Neural cell (in vitro differentiated cells): Measurements from ENCODE around the gene TRAM2. TPM values are rescaled to one million over a fixed set of nuclear protein-coding genes. Genes with fewer than 3 reads are reported as not detected.
A peak's percentile ranks its signal among the peaks of the same experiment; 100 is the strongest.

Source experiments
- H2AFZ ChIP-seq: fragments of 200-600, 300-800 bp; sonication (generic), shearing (Covaris generic); 2 replicates; pipeline ENCODE4 v1.6.0; 2014; ENCODE audit warnings: low read depth, mild to moderate bottlenecking, antibody characterized with exemption, low read length, moderate library complexity
- H3F3A ChIP-seq: fragments of 200-600 bp; shearing (Covaris generic); 2 replicates; pipeline ENCODE4 v1.6.1; 2016; ENCODE audit warnings: mild to moderate bottlenecking, moderate library complexity, mixed read lengths, antibody characterized with exemption, low read length; ENCODE audit not compliant: insufficient read depth, poor library complexity, severe bottlenecking
- H3K27ac ChIP-seq: fragments of 200-600, 300-800 bp; sonication (generic), shearing (Covaris generic); 2 replicates; pipeline ENCODE4 v1.5.1; 2014; ENCODE audit warnings: mild to moderate bottlenecking, low read length, moderate library complexity
- H3K27me3 ChIP-seq: fragments of 300-800, 200-600 bp; sonication (generic), shearing (Covaris generic); 2 replicates; pipeline ENCODE4 v1.6.0; 2014; ENCODE audit warnings: mild to moderate bottlenecking, low read depth, low read length, moderate library complexity; ENCODE audit not compliant: insufficient read depth
- H3K36me3 ChIP-seq: fragments of 300-800, 200-600 bp; sonication (generic), shearing (Covaris generic); 2 replicates; pipeline ENCODE4 v1.5.1; 2014; ENCODE audit warnings: mild to moderate bottlenecking, antibody characterized with exemption, low read length, moderate library complexity; ENCODE audit not compliant: insufficient read depth
- H3K4me2 ChIP-seq: fragments of 300-800, 200-600 bp; sonication (generic), shearing (Covaris generic); 2 replicates; pipeline ENCODE4 v1.6.0; 2014; ENCODE audit warnings: mild to moderate bottlenecking, low read length
- H3K4me3 ChIP-seq: fragments of 300-800, 200-600 bp; sonication (generic), shearing (Covaris generic); 2 replicates; pipeline ENCODE4 v1.5.1; 2014; ENCODE audit warnings: mild to moderate bottlenecking, low read length, moderate library complexity
- H3K79me2 ChIP-seq: fragments of 200-600 bp; shearing (Covaris generic); replicated peaks from 2 replicates; pipeline ENCODE4 v1.6.0; 2014; ENCODE audit warnings: mild to moderate bottlenecking, low read length, moderate library complexity; ENCODE audit not compliant: insufficient read depth
- H3K9ac ChIP-seq: fragments of 300-800, 200-600 bp; sonication (generic), shearing (Covaris generic); 2 replicates; pipeline ENCODE4 v1.6.1; 2016; ENCODE audit warnings: mild to moderate bottlenecking, low read length, mixed read lengths
- H3K9me2 ChIP-seq: fragments of 200-600 bp; shearing (Covaris generic); 2 replicates; pipeline ENCODE4 v1.6.1; 2016; ENCODE audit warnings: mild to moderate bottlenecking, low read length, mixed read lengths; ENCODE audit not compliant: insufficient read depth
- H3K9me3 ChIP-seq: fragments of 200-600, 300-800 bp; sonication (generic), shearing (Covaris generic); 2 replicates; pipeline ENCODE4 v1.6.1; 2016; ENCODE audit warnings: mild to moderate bottlenecking, mixed run types, low read length, moderate library complexity, mixed read lengths
- H4K20me1 ChIP-seq: fragments of 200-600 bp; shearing (Covaris generic); 2 replicates; pipeline ENCODE4 v1.6.1; 2016; ENCODE audit warnings: mild to moderate bottlenecking, mixed run types; ENCODE audit not compliant: insufficient read depth
- EP300 ChIP-seq: fragments of 450-650 bp; conservative IDR thresholded peaks from 2 replicates; pipeline ENCODE4 v1.6.1; 2014; ENCODE audit warnings: antibody characterized with exemption, mild to moderate bottlenecking, moderate library complexity; ENCODE audit not compliant: poor library complexity, severe bottlenecking
- EZH2 ChIP-seq: fragments of 200-600, 300-800 bp; shearing (Covaris generic), sonication (generic); IDR thresholded peaks from 2 replicates; pipeline ENCODE4 v1.6.1; 2014; ENCODE audit warnings: antibody characterized with exemption, low read length, borderline replicate concordance, mild to moderate bottlenecking; ENCODE audit not compliant: insufficient read depth, poor library complexity, severe bottlenecking
- MXI1 ChIP-seq: fragments of 450-650 bp; conservative IDR thresholded peaks from 2 replicates; pipeline ENCODE4 v1.6.1; 2014; ENCODE audit warnings: antibody characterized with exemption, mild to moderate bottlenecking; ENCODE audit not compliant: poor library complexity, severe bottlenecking
- POLR2AphosphoS5 ChIP-seq: IDR thresholded peaks from 2 replicates; pipeline ENCODE4 v1.6.1; 2012
- RAD21 ChIP-seq: fragments of 450-650 bp; conservative IDR thresholded peaks from 2 replicates; pipeline ENCODE4 v1.6.1; 2014; ENCODE audit warnings: antibody characterized with exemption, mild to moderate bottlenecking, moderate library complexity
- SMC3 ChIP-seq: fragments of 450-650 bp; conservative IDR thresholded peaks from 2 replicates; pipeline ENCODE4 v1.6.1; 2014; ENCODE audit warnings: antibody characterized with exemption, mild to moderate bottlenecking, moderate library complexity; ENCODE audit not compliant: poor library complexity
- TAF1 ChIP-seq: IDR thresholded peaks from 2 replicates; pipeline ENCODE4 v1.6.1; 2012; ENCODE audit warnings: low read depth
- polyA plus RNA-seq: library from polyadenylated mRNA; depleted of rRNA; stranded (reverse); fragments of >200 nt; gene quantifications from 2 replicates; pipeline ENCODE4 v1.2.3, GENCODE V29; 2014
- TF ChIP-seq, protein P1 (sequence below): IDR thresholded peaks from 2 replicates; pipeline ENCODE4 v1.6.1; 2012; ENCODE audit warnings: borderline replicate concordance
- TF ChIP-seq, protein P2 (sequence below): fragments of 450-650 bp; IDR thresholded peaks from 2 replicates; pipeline ENCODE4 v1.5.1; 2014; ENCODE audit warnings: antibody characterized with exemption, mild to moderate bottlenecking, moderate library complexity; ENCODE audit not compliant: poor library complexity, severe bottlenecking

Gene TRAM2
- polyA plus RNA-seq, 1 donor from 2014 or later, result 0.41 TPM

DNA sequence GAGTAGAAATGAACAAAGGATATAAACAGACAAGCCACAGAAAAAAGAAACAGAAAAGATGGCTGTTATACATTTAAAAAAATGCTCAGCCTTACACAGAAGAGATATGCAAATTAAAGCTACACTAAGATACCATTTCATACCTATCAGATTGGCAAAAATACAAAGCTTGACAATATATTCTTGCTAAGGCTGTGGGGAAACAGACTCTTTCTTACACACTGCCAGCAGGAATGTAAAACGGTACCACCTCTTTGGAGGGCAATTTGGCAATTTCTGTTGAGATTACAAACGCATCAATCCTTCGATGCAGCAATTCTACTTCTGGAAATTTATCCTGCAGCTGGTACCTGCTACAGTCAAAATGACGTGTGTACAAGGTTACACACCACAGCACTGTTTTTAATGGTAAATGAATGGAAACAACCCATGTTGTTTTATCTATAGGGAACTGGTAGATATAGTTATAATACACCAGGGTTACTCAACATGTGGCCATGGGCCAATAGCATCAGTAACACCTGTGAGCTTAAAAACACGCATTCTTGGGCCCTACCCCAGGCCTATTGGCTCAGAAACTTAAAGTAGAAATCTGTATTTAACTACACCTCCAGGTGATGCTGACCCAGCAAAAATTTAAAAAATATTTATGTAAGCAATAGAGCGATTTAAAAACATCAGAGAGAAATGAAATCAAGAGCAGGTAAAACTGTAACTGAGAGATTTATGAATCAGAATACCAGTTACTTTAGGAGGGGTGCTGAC lies 53.3 kb downstream of the TRAM2 start:
- Histone ChIP-seq H3K4me2 (no peak overlapping the region), H3K9me2 (no peaks in the 10 kb centered on the region), H3K36me3 (no peaks in the 10 kb centered on the region), H3K27ac (no peak overlapping the region), H3K9me3 (no peaks in the 10 kb centered on the region), H3K9ac (no peak overlapping the region), H3K4me3 (no peak overlapping the region), H3F3A (no peaks in the 10 kb centered on the region), H4K20me1 (no peaks in the 10 kb centered on the region), H3K27me3 (no peaks in the 10 kb centered on the region), H3K79me2 (no peaks in the 10 kb centered on the region), H2AFZ (peak overlapping the region; percentile 30)
- TF ChIP-seq MXI1 (no peak), RAD21 (no peak), EP300 (no peak), SMC3 (no peak), TAF1 (no peak), POLR2AphosphoS5 (no peak), EZH2 (no peak)
- TF ChIP-seq, protein P1, sequence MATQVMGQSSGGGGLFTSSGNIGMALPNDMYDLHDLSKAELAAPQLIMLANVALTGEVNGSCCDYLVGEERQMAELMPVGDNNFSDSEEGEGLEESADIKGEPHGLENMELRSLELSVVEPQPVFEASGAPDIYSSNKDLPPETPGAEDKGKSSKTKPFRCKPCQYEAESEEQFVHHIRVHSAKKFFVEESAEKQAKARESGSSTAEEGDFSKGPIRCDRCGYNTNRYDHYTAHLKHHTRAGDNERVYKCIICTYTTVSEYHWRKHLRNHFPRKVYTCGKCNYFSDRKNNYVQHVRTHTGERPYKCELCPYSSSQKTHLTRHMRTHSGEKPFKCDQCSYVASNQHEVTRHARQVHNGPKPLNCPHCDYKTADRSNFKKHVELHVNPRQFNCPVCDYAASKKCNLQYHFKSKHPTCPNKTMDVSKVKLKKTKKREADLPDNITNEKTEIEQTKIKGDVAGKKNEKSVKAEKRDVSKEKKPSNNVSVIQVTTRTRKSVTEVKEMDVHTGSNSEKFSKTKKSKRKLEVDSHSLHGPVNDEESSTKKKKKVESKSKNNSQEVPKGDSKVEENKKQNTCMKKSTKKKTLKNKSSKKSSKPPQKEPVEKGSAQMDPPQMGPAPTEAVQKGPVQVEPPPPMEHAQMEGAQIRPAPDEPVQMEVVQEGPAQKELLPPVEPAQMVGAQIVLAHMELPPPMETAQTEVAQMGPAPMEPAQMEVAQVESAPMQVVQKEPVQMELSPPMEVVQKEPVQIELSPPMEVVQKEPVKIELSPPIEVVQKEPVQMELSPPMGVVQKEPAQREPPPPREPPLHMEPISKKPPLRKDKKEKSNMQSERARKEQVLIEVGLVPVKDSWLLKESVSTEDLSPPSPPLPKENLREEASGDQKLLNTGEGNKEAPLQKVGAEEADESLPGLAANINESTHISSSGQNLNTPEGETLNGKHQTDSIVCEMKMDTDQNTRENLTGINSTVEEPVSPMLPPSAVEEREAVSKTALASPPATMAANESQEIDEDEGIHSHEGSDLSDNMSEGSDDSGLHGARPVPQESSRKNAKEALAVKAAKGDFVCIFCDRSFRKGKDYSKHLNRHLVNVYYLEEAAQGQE, result no peak
- TF ChIP-seq, protein P2, sequence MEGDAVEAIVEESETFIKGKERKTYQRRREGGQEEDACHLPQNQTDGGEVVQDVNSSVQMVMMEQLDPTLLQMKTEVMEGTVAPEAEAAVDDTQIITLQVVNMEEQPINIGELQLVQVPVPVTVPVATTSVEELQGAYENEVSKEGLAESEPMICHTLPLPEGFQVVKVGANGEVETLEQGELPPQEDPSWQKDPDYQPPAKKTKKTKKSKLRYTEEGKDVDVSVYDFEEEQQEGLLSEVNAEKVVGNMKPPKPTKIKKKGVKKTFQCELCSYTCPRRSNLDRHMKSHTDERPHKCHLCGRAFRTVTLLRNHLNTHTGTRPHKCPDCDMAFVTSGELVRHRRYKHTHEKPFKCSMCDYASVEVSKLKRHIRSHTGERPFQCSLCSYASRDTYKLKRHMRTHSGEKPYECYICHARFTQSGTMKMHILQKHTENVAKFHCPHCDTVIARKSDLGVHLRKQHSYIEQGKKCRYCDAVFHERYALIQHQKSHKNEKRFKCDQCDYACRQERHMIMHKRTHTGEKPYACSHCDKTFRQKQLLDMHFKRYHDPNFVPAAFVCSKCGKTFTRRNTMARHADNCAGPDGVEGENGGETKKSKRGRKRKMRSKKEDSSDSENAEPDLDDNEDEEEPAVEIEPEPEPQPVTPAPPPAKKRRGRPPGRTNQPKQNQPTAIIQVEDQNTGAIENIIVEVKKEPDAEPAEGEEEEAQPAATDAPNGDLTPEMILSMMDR, result no peak

DNA sequence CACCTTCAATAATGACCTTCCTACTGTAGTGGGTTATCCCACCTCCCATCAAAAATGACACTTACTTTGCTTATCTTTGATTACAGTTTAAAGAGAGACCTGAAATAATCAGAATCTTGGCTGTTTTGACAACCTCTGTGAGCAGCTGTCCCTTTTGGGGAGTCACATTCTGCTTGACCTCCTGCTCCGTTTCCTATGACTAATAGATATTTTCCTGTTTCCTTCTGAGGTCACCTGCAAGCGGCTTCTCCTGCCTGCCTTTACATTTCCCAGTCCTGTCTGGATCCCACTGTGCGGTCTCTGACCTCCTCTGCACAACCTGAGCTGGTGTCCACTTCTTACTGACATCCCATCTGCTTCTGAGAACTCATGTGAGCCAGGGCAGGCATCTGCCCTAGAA lies 54.2 kb downstream of the TRAM2 start:
- Histone ChIP-seq H3K4me2 (no peak overlapping the region), H3K9me3 (no peaks in the 10 kb centered on the region), H3K79me2 (no peaks in the 10 kb centered on the region), H2AFZ (no peak overlapping the region), H3K4me3 (no peak overlapping the region), H3K36me3 (no peaks in the 10 kb centered on the region), H3K9ac (no peak overlapping the region), H3K27ac (no peak overlapping the region), H3K9me2 (no peaks in the 10 kb centered on the region), H3K27me3 (no peaks in the 10 kb centered on the region), H4K20me1 (no peaks in the 10 kb centered on the region), H3F3A (no peaks in the 10 kb centered on the region)
- TF ChIP-seq, protein P1, result no peak
- TF ChIP-seq MXI1, result no peak
- no peak for TF ChIP-seq POLR2AphosphoS5
- no peak for TF ChIP-seq EP300
- TF ChIP-seq EZH2, result no peak
- TF ChIP-seq, protein P2, result no peak
- no peak for TF ChIP-seq TAF1
- no peak for TF ChIP-seq RAD21
- TF ChIP-seq SMC3, result no peak
